ENCODE measurements around the gene RIPOR3.

- TF ChIP-seq POLR2A (IDR thresholded peaks at IDR 0.05; ENCODE audit: low read length), result no peak
- TF ChIP-seq GATA1 (IDR thresholded peaks at IDR 0.05; ENCODE audit: low read depth, low read length), result no peak
These were observed 74.3 kb downstream of the RIPOR3 start for GRCh38 chr20:50617022-50617421.
